GM12872 (cell line): ENCODE data around the gene MCRIP2.

Experiments used
- CTCF ChIP-seq: IDR thresholded peaks from 3 replicates; pipeline ENCODE4 v1.5.1; 2011; ENCODE audit warnings: low read depth, mild to moderate bottlenecking, low read length, moderate library complexity; ENCODE audit not compliant: insufficient read depth

MCRIP2 gene

GRCh38 chr16:620700-621525 is 20.7 kb upstream of the MCRIP2 start:
- TF ChIP-seq CTCF: no peak

GRCh38 chr16:621526-622105 is 20.0 kb upstream of the MCRIP2 start:
- no peak for TF ChIP-seq CTCF

- no peak for TF ChIP-seq CTCF
Observed at GRCh38 chr16:622920-623280, 18.7 kb upstream of the MCRIP2 start.

- TF ChIP-seq CTCF: no peak
Observed at GRCh38 chr16:624526-625070, 17.0 kb upstream of the MCRIP2 start.

GRCh38 chr16:625117-625976 is 16.3 kb upstream of the MCRIP2 start:
- no peak for TF ChIP-seq CTCF

- TF ChIP-seq CTCF: no peak
Observed at GRCh38 chr16:625977-626765, 15.5 kb upstream of the MCRIP2 start.
